Stimulated activated CD4-positive, alpha-beta T cell treated with anti-CD3 and anti-CD28 coated beads, Interleukin-4, amount 100 ng/mL, for 24 hours (primary cell): Measurements from ENCODE around the gene PSKH1.

Experiments
- DNase-seq: peaks from one replicate; pipeline ENCODE4 v3.0.0-alpha.2; 2020

PSKH1 gene

DNA sequence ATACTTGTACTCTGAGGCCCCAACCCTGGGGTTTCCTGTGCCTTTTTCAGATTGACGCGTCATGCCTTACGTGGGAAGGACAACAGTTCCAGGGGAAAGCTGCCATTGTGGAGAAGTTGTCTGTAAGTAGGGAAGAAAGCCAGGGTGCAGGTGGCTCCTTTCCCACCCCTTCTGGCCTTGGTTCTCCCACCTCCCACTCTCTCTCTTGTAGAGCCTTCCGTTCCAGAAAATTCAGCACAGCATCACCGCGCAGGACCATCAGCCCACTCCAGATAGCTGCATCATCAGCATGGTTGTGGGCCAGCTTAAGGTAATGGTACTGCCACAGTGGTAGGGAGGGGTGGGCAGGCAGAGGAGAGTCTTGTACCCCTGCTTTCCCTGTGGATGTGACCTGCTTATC, 24.8 kb upstream of the PSKH1 start:
- no peak for DNase-seq

- DNase-seq: no peak
These were observed 23.4 kb upstream of the PSKH1 start for GRCh38 chr16:67869653-67870052.

DNA sequence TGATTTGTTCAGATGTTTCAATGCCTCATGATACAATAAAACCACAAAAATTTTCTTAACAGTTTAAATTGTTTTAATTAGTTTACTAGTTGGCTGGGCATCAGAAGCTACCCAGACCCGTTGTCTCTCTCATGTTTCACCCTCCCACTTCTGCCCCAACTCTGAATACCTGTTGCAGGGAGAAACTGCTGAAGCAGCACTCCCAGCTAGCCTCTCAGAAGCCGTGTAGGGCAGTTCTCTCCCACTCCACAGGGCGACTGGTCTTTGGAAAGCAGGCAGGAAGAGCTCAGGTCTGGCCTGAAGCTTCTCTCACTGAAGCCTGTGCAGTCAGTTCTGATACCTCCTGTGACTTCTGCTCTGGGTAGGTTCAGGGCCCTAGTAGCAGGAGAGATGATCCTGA, 21.8 kb upstream of the PSKH1 start:
- no peak for DNase-seq

GRCh38 chr16:67872131-67872630, 20.9 kb upstream of the PSKH1 start:
- no peak for DNase-seq

DNA sequence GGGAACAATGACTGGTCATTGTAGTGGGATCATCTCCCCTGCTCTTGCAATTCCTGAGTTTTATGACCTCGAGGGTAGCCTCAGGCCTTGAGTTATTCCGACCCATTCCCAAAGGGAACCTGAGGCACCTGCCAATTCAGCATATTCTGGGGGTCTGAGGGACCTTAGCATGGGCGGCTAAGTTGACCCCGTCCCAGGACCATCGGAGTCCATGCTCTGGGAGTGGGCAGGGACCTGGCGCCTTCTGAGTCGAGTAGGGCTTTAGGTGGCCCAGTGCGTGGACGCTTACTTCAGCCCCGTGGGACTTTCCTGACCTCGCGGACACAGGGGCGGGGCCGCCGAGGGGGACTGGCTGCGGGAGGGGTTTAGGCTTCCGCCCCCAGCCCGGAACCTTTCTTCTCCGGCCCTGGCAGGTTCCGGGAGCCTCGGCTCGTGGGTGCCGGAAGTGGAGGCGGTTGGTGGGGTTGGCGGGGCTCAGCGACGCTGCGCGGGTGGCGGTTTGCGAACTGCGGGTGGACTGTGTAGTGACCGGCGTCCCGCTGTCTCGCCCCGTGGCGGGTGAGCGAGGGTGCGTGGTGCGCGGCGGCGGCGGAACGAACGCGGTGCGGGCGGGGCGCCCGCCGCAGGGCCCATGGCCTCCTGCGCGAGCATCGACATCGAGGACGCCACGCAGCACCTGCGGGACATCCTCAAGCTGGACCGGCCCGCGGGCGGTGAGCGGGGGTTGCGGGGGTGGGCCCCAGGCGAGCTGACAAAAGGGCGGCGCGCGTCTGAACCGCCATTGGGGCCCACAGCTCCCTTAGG, 20.2 kb upstream of the PSKH1 start, which contains the start of gene EDC4:
TSS of gene EDC4 (plus strand) at position 422 of the 804 bp plus-strand sequence. CDS start at position 632, 210 bp downstream.
- peak; percentile 88 for DNase-seq

DNA sequence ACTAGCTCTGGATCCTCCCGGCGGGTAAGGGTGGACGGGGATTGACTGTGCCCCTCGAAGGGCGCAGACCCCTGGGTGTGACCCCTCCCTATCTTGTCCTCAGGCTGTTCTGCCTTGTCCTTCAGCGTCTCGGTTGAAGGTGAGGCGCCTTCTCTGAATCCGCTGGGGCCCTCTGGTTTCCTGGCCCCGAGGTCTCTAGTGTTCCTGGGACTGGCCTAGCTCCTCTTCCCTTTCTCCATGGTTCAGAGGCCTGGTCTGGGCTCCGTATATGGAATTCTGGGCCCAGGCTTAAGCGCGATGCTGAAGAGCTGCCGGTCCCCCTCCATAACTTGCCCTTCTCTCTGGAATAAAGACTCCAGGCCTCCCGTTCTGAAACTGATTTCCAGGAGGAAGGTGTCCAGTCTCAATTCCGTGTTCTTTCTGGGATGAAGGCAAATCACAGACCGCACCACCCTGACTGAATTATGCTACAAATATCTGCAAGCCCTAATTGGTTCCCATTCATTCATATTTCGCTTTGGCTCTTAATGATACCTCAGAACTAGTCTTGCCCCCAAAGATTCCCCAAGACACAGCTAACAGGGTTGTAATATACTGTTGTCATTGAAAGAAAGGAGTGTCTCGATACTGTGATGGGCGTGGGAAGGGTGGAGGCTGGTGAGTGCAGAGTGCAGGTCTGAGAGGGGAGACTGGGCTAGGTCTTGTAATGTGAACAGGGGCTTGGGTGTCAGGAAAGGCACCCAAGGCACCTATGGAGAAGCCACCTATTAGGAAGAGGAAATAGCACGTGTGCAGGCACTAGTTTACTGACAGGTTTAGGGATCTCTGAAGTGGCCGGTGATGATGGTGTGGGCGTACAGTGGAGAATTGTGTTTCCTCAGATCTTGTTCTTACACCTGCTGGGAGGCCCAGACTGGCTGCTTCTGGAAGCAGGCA, 19.4 kb upstream of the PSKH1 start:
- no peak for DNase-seq

DNA sequence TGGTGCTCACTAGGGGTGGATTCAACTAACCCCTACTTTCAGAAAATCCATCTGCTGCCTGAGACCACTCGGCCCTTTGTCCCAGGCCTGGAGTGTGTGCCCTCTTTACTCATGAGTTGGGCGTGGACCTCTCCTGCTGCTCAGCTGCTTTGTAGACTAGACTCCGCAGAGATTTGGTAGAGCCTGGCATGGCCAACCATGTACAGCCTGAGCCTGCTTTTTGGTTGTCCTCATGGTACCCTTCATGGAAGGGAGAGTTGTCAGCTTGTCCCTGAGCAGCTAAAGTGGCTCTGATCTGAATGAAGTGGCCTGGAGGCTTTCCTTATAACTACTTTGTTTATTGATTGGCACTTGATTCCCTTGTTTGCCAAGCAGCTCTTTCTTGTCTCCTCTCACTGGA, 18.7 kb upstream of the PSKH1 start:
- no peak for DNase-seq

DNA sequence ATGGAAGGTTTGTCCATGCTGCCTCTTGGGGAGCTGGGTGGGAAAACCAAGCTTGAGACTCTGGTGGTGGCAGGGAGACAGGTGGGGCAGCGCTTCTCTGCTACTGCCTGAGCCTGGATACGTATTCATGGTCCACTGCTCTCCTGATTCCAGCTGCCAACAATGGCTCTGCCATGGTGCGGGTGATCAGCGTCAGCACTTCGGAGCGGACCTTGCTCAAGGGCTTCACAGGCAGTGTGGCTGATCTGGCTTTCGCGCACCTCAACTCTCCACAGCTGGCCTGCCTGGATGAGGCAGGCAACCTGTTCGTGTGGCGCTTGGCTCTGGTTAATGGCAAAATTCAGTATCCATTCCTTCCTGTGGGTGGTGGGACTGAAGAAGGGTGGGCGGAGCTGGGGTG, 16.0 kb upstream of the PSKH1 start:
- DNase-seq: no peak

- no peak for DNase-seq
These were observed 14.8 kb upstream of the PSKH1 start for GRCh38 chr16:67878232-67878631.

- DNase-seq: no peak
These were observed 14.2 kb upstream of the PSKH1 start for GRCh38 chr16:67878846-67879245.

DNA sequence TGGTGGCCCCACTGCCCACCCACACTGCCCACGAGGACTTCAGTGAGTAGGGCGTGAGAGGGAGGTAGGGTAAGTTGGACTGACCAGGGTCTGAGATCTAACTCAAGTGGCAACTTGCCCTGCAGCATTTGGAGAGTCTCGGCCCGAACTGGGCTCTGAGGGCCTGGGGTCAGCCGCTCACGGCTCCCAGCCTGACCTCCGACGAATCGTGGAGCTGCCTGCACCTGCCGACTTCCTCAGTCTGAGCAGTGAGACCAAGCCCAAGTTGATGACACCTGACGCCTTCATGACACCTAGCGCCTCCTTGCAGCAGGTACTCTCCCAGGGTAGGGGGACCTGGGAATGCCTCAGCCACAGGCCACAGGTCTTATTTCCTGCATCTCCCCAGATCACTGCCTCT, 13.6 kb upstream of the PSKH1 start:
- DNase-seq: no peak

GRCh38 chr16:67879936-67880335, 13.1 kb upstream of the PSKH1 start:
- no peak for DNase-seq

GRCh38 chr16:67880584-67880983, 12.5 kb upstream of the PSKH1 start:
- DNase-seq: no peak

DNA sequence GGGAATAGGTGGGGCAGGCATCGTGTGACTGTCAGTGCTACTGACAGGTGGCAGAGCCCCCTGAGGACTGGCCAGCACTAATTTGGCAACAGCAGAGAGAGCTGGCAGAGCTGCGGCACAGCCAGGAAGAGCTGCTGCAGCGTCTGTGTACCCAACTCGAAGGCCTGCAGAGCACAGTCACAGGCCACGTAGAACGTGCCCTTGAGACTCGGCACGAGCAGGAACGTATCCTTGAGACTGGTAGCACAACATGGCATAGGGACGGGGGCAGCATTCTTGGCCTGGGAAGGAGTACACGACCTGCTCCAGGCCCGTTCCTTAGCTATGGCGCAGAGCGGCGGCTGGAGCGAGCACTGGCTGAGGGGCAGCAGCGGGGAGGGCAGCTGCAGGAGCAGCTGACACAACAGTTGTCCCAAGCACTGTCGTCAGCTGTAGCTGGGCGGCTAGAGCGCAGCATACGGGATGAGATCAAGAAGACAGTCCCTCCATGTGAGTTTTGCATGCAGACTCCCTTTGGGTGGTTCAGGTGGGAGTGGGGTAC, 11.4 kb upstream of the PSKH1 start:
- DNase-seq: no peak

GRCh38 chr16:67882374-67883145, 10.5 kb upstream of the PSKH1 start:
- no peak for DNase-seq

DNA sequence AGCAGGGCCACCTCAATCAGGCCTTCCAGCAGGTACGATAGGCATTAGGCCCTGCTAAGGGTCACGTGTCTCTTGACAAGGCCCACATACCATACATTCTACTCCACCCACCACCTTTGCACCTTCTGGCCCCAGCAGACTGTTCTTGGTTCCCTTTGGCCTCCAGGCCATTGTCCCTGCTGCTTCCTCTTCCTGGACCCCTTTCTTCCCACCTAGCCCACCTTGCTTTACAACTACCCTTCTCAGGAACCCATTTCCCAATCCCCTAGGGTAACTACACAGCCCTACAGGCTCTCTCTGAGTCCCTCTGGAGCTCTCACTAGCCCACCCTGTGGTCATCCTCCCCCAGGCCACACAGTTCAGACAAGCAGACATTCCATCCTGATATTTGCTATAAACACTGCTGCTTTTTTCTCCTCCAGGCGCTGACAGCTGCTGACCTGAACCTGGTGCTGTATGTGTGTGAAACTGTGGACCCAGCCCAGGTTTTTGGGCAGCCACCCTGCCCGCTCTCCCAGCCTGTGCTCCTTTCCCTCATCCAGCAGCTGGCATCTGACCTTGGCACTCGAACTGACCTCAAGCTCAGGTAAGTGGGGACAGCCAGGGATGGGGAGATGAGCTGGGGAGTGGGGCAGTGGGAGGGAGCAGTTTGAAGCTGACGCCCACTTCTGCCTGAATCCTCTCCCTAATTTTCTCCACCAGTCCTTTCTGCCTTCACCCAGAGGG, 9.7 kb upstream of the PSKH1 start:
- no peak for DNase-seq

- peak; percentile 72 for DNase-seq
These were observed 9.2 kb upstream of the PSKH1 start for GRCh38 chr16:67883872-67884261.

DNA sequence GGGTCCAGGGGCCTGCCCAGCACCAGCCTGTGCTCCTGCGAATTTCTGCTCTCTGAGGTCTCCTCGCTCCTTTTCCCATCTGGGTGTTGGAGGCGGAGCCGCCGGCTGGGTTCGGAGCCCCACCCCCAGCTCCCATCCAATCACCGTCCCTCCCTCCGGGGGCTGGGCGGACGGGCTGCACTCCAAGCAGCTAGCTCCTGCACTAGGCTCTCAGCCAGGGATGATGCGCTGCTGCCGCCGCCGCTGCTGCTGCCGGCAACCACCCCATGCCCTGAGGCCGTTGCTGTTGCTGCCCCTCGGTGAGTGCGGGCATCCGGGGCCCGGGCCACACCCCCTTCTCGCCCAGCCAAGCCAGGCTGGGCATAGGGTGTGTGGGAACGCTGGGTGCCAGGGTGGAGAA, 8.4 kb upstream of the PSKH1 start, which contains the start of gene NRN1L:
TSS of gene NRN1L (plus strand) at position 202 of the 400 bp plus-strand sequence. CDS start at position 221, 19 bp downstream.
- DNase-seq: no peak

DNA sequence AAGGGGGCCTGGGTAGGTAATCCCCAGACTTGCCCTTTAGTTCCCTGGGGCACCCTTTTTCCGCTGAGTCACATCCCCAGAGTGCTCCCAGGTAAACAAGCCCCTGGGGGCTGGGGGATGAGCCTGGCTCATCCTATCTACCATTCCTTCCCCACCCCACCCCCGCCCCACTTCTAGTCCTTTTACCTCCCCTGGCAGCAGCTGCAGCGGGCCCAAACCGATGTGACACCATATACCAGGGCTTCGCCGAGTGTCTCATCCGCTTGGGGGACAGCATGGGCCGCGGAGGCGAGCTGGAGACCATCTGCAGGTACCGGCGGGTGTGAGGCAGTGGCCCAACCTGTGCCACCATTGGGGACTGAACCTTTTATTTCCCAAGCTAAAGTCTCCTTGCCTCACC, 7.5 kb upstream of the PSKH1 start:
- no peak for DNase-seq

GRCh38 chr16:67885976-67886375, 7.1 kb upstream of the PSKH1 start:
- no peak for DNase-seq

DNA sequence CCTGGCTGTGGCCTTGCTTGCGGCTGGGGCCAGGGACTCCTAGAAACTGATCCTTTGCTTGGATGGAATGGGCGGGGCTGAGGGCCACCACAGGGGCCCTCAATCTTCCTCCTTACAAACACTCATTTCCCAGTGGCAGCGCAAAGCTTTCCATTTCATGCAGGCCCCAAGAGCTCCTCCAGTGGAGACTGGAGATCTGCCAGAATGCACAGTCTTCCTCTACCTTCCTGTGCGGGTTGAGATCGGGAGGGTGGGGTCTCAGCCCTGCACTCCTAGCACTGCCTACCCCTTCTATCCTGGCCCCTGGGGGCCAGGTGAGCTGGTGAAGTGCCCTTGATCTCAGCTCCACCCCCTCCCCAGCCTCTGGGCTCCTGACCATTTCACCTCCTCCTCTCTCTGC, 6.7 kb upstream of the PSKH1 start:
- no peak for DNase-seq

- no peak for DNase-seq
These were observed 4.7 kb upstream of the PSKH1 start for GRCh38 chr16:67888331-67888730.
